ENCODE measurements around the gene LCTL.

- TF ChIP-seq, protein P1, sequence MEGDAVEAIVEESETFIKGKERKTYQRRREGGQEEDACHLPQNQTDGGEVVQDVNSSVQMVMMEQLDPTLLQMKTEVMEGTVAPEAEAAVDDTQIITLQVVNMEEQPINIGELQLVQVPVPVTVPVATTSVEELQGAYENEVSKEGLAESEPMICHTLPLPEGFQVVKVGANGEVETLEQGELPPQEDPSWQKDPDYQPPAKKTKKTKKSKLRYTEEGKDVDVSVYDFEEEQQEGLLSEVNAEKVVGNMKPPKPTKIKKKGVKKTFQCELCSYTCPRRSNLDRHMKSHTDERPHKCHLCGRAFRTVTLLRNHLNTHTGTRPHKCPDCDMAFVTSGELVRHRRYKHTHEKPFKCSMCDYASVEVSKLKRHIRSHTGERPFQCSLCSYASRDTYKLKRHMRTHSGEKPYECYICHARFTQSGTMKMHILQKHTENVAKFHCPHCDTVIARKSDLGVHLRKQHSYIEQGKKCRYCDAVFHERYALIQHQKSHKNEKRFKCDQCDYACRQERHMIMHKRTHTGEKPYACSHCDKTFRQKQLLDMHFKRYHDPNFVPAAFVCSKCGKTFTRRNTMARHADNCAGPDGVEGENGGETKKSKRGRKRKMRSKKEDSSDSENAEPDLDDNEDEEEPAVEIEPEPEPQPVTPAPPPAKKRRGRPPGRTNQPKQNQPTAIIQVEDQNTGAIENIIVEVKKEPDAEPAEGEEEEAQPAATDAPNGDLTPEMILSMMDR (IDR thresholded peaks at IDR 0.05; ENCODE audit: control extremely low read depth in 1 of 3, insufficient read depth in 1 of 3, low read depth in 1 of 3, low read length in 3 of 3) = no peak
- TF ChIP-seq PHF8 (conservative IDR thresholded peaks at IDR 0.05; ENCODE audit: low read depth, low read length) (no peak), CBX5 (IDR thresholded peaks at IDR 0.05; ENCODE audit: low read depth, low read length) (no peak), FOSL1 (IDR thresholded peaks at IDR 0.05; ENCODE audit: insufficient read depth, low read depth, low read length) (no peak), POLR2A (IDR thresholded peaks at IDR 0.05; ENCODE audit: control extremely low read depth in 1 of 2, low read depth in 2 of 2, low read length in 2 of 2) (no peak), EZH2 (IDR thresholded peaks at IDR 0.05; ENCODE audit: low read depth, low read length, severe bottlenecking) (no peak), RXRA (IDR thresholded peaks at IDR 0.05; ENCODE audit: insufficient read depth, low read depth, low read length) (no peak), RAD21 (IDR thresholded peaks at IDR 0.05 in 1 of 2, conservative IDR thresholded peaks at IDR 0.05 in 1 of 2; ENCODE audit: low read depth in 2 of 2, low read length in 2 of 2) (no peak), BRCA1 (IDR thresholded peaks at IDR 0.05; ENCODE audit: low read depth, low read length) (no peak), ZNF274 (IDR thresholded peaks at IDR 0.05; ENCODE audit: borderline replicate concordance, extremely low read depth, low read length) (no peak), CEBPB (IDR thresholded peaks at IDR 0.05; ENCODE audit: low read depth, low read length) (no peak), ATF3 (IDR thresholded peaks at IDR 0.05; ENCODE audit: insufficient read depth, low read depth, low read length) (no peak), CHD1 (IDR thresholded peaks at IDR 0.05; ENCODE audit: low read depth, low read length) (no peak)
Measured at GRCh38 chr15:66569461-66570137, 3.8 kb upstream of the LCTL start.

Data from H1 (cell line).